ENCODE results near the gene NLRC5. TPM values are rescaled to one million over a fixed set of nuclear protein-coding genes. Genes with fewer than 3 reads are reported as not detected.

Gene NLRC5
- total RNA-seq, 1 donor from 2014 or later = 1.7 TPM

- H3K4me1 Mint-ChIP-seq (ENCODE audit: unreplicated experiment) = peaks cover 6% of the 10 kb centered on the region
Measured at GRCh38 chr16:57084257-57084770, 95.0 kb downstream of the NLRC5 start.

GRCh38 chr16:57084996-57085395 lies 95.6 kb downstream of the NLRC5 start:
- Mint-ChIP-seq H3K27me3 (no peaks in the 10 kb centered on the region), H3K9me3 (no peaks in the 10 kb centered on the region), H3K27ac (no peak overlapping the region), H3K4me1 (ENCODE audit: unreplicated experiment) (peaks cover 6% of the 10 kb centered on the region), H3K36me3 (no peaks in the 10 kb centered on the region), H3K4me3 (no peak overlapping the region)
- no peak for DNase-seq (ENCODE audit: extremely low spot score, unreplicated experiment)
- no peak for TF ChIP-seq CTCF (conservative IDR thresholded peaks at IDR 0.05)

More at GRCh38 chr16:57084257-57084770, 95.0 kb downstream of the NLRC5 start:
- Mint-ChIP-seq H3K27me3 (peaks cover 7% of the 10 kb centered on the region), H3K4me3 (no peak overlapping the region), H3K36me3 (no peaks in the 10 kb centered on the region), H3K27ac (no peak overlapping the region), H3K9me3 (no peaks in the 10 kb centered on the region)
- DNase-seq (ENCODE audit: extremely low spot score, unreplicated experiment) = no peak
- TF ChIP-seq CTCF (conservative IDR thresholded peaks at IDR 0.05) = peak; percentile 99

- Mint-ChIP-seq H3K4me1 (ENCODE audit: unreplicated experiment) (peaks cover 16% of the 10 kb centered on the region), H3K27me3 (peaks cover 6% of the 10 kb centered on the region), H3K4me3 (no peak overlapping the region), H3K27ac (no peak overlapping the region), H3K9me3 (no peaks in the 10 kb centered on the region), H3K36me3 (no peaks in the 10 kb centered on the region)
- no peak for DNase-seq (ENCODE audit: extremely low spot score, unreplicated experiment)
- no peak for TF ChIP-seq CTCF (conservative IDR thresholded peaks at IDR 0.05)
Measured at GRCh38 chr16:57087003-57087402, 97.6 kb downstream of the NLRC5 start.

GRCh38 chr16:57089406-57089805 lies 100.0 kb downstream of the NLRC5 start:
- DNase-seq (ENCODE audit: extremely low spot score, unreplicated experiment) = no peak
- no peak overlapping the region for H3K27ac Mint-ChIP-seq
- peaks cover 11% of the 10 kb centered on the region for H3K4me1 Mint-ChIP-seq (ENCODE audit: unreplicated experiment)
- no peaks in the 10 kb centered on the region for H3K36me3 Mint-ChIP-seq
- H3K27me3 Mint-ChIP-seq = peaks cover 6% of the 10 kb centered on the region
- no peaks in the 10 kb centered on the region for H3K9me3 Mint-ChIP-seq
- no peak overlapping the region for H3K4me3 Mint-ChIP-seq
- TF ChIP-seq CTCF (conservative IDR thresholded peaks at IDR 0.05) = no peak

GRCh38 chr16:57091200-57091974 lies 102.0 kb downstream of the NLRC5 start:
- Mint-ChIP-seq H3K9me3 (no peaks in the 10 kb centered on the region), H3K36me3 (no peaks in the 10 kb centered on the region), H3K27ac (peak overlapping the region; percentile 88), H3K4me3 (peak overlapping the region; percentile 90), H3K4me1 (ENCODE audit: unreplicated experiment) (peaks cover 11% of the 10 kb centered on the region), H3K27me3 (peaks cover 6% of the 10 kb centered on the region)
- no peak for DNase-seq (ENCODE audit: extremely low spot score, unreplicated experiment)
- no peak for TF ChIP-seq CTCF (conservative IDR thresholded peaks at IDR 0.05)
